Keratinocyte (primary cell): ENCODE results near the gene NRDC. TPM values are rescaled to one million over a fixed set of nuclear protein-coding genes. Genes with fewer than 3 reads are reported as not detected.

Source experiments
- DNase-seq: peaks from one replicate; pipeline ENCODE4 v3.0.0-alpha.2; 2011; ENCODE audit warnings: low read depth, missing footprints, low spot score
- FAIRE-seq: peaks from 2 replicates; lab custom pipeline; 2011; peaks lifted over from hg19 to GRCh38; lab: Jason Lieb, UNC
- H2AFZ ChIP-seq: 2 replicates; pipeline ENCODE4 v1.6.0; 2012; ENCODE audit warnings: low read length, control low read depth, inconsistent platforms; ENCODE audit not compliant: control insufficient read depth
- H3K27ac ChIP-seq: 2 replicates; pipeline ENCODE4 v1.5.1; 2011; ENCODE audit warnings: low read length; ENCODE audit not compliant: control insufficient read depth, insufficient read depth
- H3K27me3 ChIP-seq: 3 replicates; pipeline ENCODE4 v1.6.0; 2011; ENCODE audit warnings: low read length; ENCODE audit not compliant: control insufficient read depth, insufficient read depth; ENCODE audit errors: extremely low read depth
- H3K36me3 ChIP-seq, 2 experiments: 2 replicates in 1 of 2; 3 replicates in 1 of 2; pipeline ENCODE4 v1.5.1; 2011; ENCODE audit warnings: low read length in 2 of 2, mild to moderate bottlenecking in 1 of 2; ENCODE audit not compliant: control insufficient read depth in 2 of 2, insufficient read depth in 2 of 2; ENCODE audit errors: extremely low read depth in 1 of 2
- H3K4me1 ChIP-seq: 3 replicates; pipeline ENCODE4 v1.5.1; 2011; ENCODE audit warnings: low read length; ENCODE audit not compliant: control insufficient read depth, insufficient read depth; ENCODE audit errors: extremely low read depth
- H3K4me2 ChIP-seq: 3 replicates; pipeline ENCODE4 v1.6.0; 2011; ENCODE audit warnings: low read depth, low read length; ENCODE audit not compliant: control insufficient read depth, insufficient read depth; ENCODE audit errors: extremely low read depth
- H3K4me3 ChIP-seq, 3 experiments: fragments of 200-600 bp in 1 of 3; sonication (generic) in 1 of 3; 2 replicates in 2 of 3; 3 replicates in 1 of 3; pipeline ENCODE4 v1.5.1; 2011 to 2016; ENCODE audit warnings: low read length in 3 of 3, mild to moderate bottlenecking in 3 of 3, control low read depth in 2 of 3, inconsistent platforms in 1 of 3, low read depth in 1 of 3, mixed read lengths in 1 of 3, mixed run types in 1 of 3, moderate library complexity in 1 of 3; ENCODE audit not compliant: control insufficient read depth in 2 of 3, insufficient read depth in 2 of 3; ENCODE audit errors: extremely low read depth in 1 of 3
- H3K79me2 ChIP-seq: 2 replicates; pipeline ENCODE4 v1.6.0; 2012; ENCODE audit warnings: low read length; ENCODE audit not compliant: control insufficient read depth, insufficient read depth
- H3K9ac ChIP-seq: 3 replicates; pipeline ENCODE4 v1.6.0; 2011; ENCODE audit warnings: low read length; ENCODE audit not compliant: control insufficient read depth, insufficient read depth; ENCODE audit errors: extremely low read depth
- H3K9me1 ChIP-seq: 3 replicates; pipeline ENCODE4 v1.6.0; 2011; ENCODE audit warnings: low read length; ENCODE audit not compliant: control insufficient read depth, insufficient read depth; ENCODE audit errors: extremely low read depth
- H3K9me3 ChIP-seq: 2 replicates; pipeline ENCODE4 v1.5.1; 2012; ENCODE audit warnings: low read depth, low read length; ENCODE audit not compliant: control insufficient read depth
- H4K20me1 ChIP-seq: 3 replicates; pipeline ENCODE4 v1.6.0; 2011; ENCODE audit warnings: low read length; ENCODE audit not compliant: control insufficient read depth, insufficient read depth; ENCODE audit errors: extremely low read depth
- CTCF ChIP-seq, 3 experiments: IDR thresholded peaks in 1 of 3; conservative IDR thresholded peaks in 1 of 3; optimal IDR thresholded peaks in 1 of 3; 2 replicates in 2 of 3; 3 replicates in 1 of 3; pipeline versions ENCODE3 to v1.5.1; 2011; ENCODE audit warnings: low read length in 3 of 3, mild to moderate bottlenecking in 3 of 3, moderate library complexity in 2 of 3, control low read depth in 1 of 3, inconsistent platforms in 1 of 3; ENCODE audit not compliant: insufficient read depth in 2 of 3; ENCODE audit errors: extremely low read depth in 1 of 3
- EZH2 ChIP-seq: IDR thresholded peaks from one replicate; pipeline ENCODE4 v1.6.1; 2012; ENCODE audit warnings: inconsistent platforms, mild to moderate bottlenecking, low read length, moderate library complexity
- dilution Hi-C: fragments of 300-500 bp; cut with MboI; formaldehyde crosslinking; loops from one replicate; pipeline ENCODE4 v1.7.0; 2020; ENCODE audit warnings: low sequenced_read_pairs; ENCODE audit not compliant: extremely low pct_ligation_motif_present
- polyA plus RNA-seq, 5 experiments: library from polyadenylated mRNA; depleted of rRNA in 3 of 5; stranded (reverse) in 3 of 5; stranded (forward) in 1 of 5; unstranded in 1 of 5; fragments of >200 nt; gene quantifications; 1 replicate in 1 of 5; 2 replicates in 3 of 5; 3 replicates in 1 of 5; pipeline versions ENCODE4 v1.2.1 to v1.2.3, GENCODE V29; 2011 to 2012; ENCODE audit warnings: missing spikeins in 2 of 5, low read depth in 1 of 5, low replicate concordance in 1 of 5

NRDC gene
- polyA plus RNA-seq, 1 donor (not counting 4 experiments of a cell fraction or from before 2014, with no cell fraction given), result 183 TPM

- no peak overlapping the region for H3K27ac ChIP-seq
- no peaks in the 10 kb centered on the region for H3K79me2 ChIP-seq
- peaks cover 15% of the 10 kb centered on the region for H3K4me1 ChIP-seq
- no peak overlapping the region for H3K4me3 ChIP-seq
- H3K27me3 ChIP-seq, result no peaks in the 10 kb centered on the region
- H4K20me1 ChIP-seq, result no peaks in the 10 kb centered on the region
- no peak overlapping the region for H3K9ac ChIP-seq
- no peak for FAIRE-seq
- TF ChIP-seq CTCF (optimal IDR thresholded peaks at IDR 0.05 in 1 of 3, IDR thresholded peaks at IDR 0.05 in 1 of 3, conservative IDR thresholded peaks at IDR 0.05 in 1 of 3; ENCODE audit: extremely low read depth in 1 of 3, insufficient read depth in 2 of 3, low read length in 3 of 3), result no peak
- no peak for TF ChIP-seq EZH2
- H3K9me1 ChIP-seq, result no peaks in the 10 kb centered on the region
- no peaks in the 10 kb centered on the region for H3K9me3 ChIP-seq
- no peak overlapping the region for H3K4me2 ChIP-seq
- dilution Hi-C loops, result no loop called here
- H2AFZ ChIP-seq, result no peak overlapping the region
- no peaks in the 10 kb centered on the region for H3K36me3 ChIP-seq
- DNase-seq, result no peak
These were observed 41.2 kb upstream of the NRDC start for GRCh38 chr1:51919684-51920083.

GRCh38 chr1:51916587-51917405 is 38.3 kb upstream of the NRDC start:
- dilution Hi-C loops, result no loop called here
- Histone ChIP-seq H3K4me3 (no peak overlapping the region), H3K36me3 (no peaks in the 10 kb centered on the region), H3K4me1 (peaks cover 5% of the 10 kb centered on the region), H3K9me3 (no peaks in the 10 kb centered on the region), H2AFZ (no peak overlapping the region), H3K27ac (no peak overlapping the region), H4K20me1 (no peaks in the 10 kb centered on the region), H3K9me1 (no peaks in the 10 kb centered on the region), H3K27me3 (no peaks in the 10 kb centered on the region), H3K9ac (no peak overlapping the region), H3K79me2 (no peaks in the 10 kb centered on the region), H3K4me2 (no peak overlapping the region)
- TF ChIP-seq EZH2 (no peak), CTCF (optimal IDR thresholded peaks at IDR 0.05 in 1 of 3, IDR thresholded peaks at IDR 0.05 in 1 of 3, conservative IDR thresholded peaks at IDR 0.05 in 1 of 3; ENCODE audit: extremely low read depth in 1 of 3, insufficient read depth in 2 of 3, low read length in 3 of 3) (no peak)
- DNase-seq (no peak), FAIRE-seq (peak; percentile 5)
